Measurements from ENCODE around the gene KCTD12. TPM values are rescaled to one million over a fixed set of nuclear protein-coding genes. Genes with fewer than 3 reads are reported as not detected.

Gene KCTD12
- total RNA-seq (2022; extraction: Qiagen RNA extraction): 1.2 to 2.1 TPM (median 1.6 TPM) in 5 replicates

GRCh38 chr13:76886292-76887075 is at the start of gene KCTD12:
KCTD12 (minus strand) TSS chr13:76886405; CDS start chr13:76886148, 257 bp downstream.

Other genes with a start within 250 kb of the KCTD12 start
- not detected in 5 replicates for gene ACOD1, start 62.1 kb upstream of the KCTD12 start, total RNA-seq (2022; extraction: Qiagen RNA extraction)
- gene CLN5, start 105.7 kb upstream of the KCTD12 start, total RNA-seq (2022; extraction: Qiagen RNA extraction): 8.7 to 9.8 TPM (median 9.2 TPM) in 5 replicates
- 15.8 to 21.1 TPM (median 17.5 TPM) in 5 replicates for gene FBXL3, start 140.8 kb upstream of the KCTD12 start, total RNA-seq (2022; extraction: Qiagen RNA extraction)

Measured in A549 treated with Hydrocortisone at 1 μM for 4 hours (cell line).